ENCODE measurements around the gene COPS9. TPM values are rescaled to one million over a fixed set of nuclear protein-coding genes. Genes with fewer than 3 reads are reported as not detected.

Gene COPS9
- total RNA-seq, 1 donor from 2014 or later, result 98.1 TPM

- no peak for DNase-seq
- ATAC-seq, result no peak
- intact Hi-C loops (cut with DNase I), result no loop called here
- H3K27me3 ChIP-seq, result no peaks in the 10 kb centered on the region
- no peaks in the 10 kb centered on the region for H3K36me3 ChIP-seq
- H3K4me1 ChIP-seq, result no peaks in the 10 kb centered on the region
- no peak for TF ChIP-seq CTCF (IDR thresholded peaks at IDR 0.05)
- H3K27ac ChIP-seq, result no peak overlapping the region
- no peaks in the 10 kb centered on the region for H3K9me3 ChIP-seq
- no peak overlapping the region for H3K4me3 ChIP-seq
Observed at GRCh38 chr2:240142859-240143258, 6.8 kb upstream of the COPS9 start.

GRCh38 chr2:240142256-240142775, 6.2 kb upstream of the COPS9 start:
- no peaks in the 10 kb centered on the region for H3K4me1 ChIP-seq
- H3K9me3 ChIP-seq, result no peaks in the 10 kb centered on the region
- no peak overlapping the region for H3K27ac ChIP-seq
- no peaks in the 10 kb centered on the region for H3K36me3 ChIP-seq
- H3K27me3 ChIP-seq, result no peaks in the 10 kb centered on the region
- intact Hi-C loops (cut with DNase I), result no loop called here
- ATAC-seq, result no peak
- H3K4me3 ChIP-seq, result no peak overlapping the region
- peak; percentile 53 for DNase-seq
- TF ChIP-seq CTCF (IDR thresholded peaks at IDR 0.05), result no peak

GRCh38 chr2:240141736-240142135, 5.6 kb upstream of the COPS9 start:
- intact Hi-C loops (cut with DNase I), result no loop called here
- peak; percentile 44 for DNase-seq
- no peaks in the 10 kb centered on the region for H3K9me3 ChIP-seq

GRCh38 chr2:240140920-240141319, 4.8 kb upstream of the COPS9 start:
- TF ChIP-seq CTCF (IDR thresholded peaks at IDR 0.05), result no peak
- no peaks in the 10 kb centered on the region for H3K4me1 ChIP-seq
- intact Hi-C loops (cut with DNase I), result no loop called here
- no peaks in the 10 kb centered on the region for H3K9me3 ChIP-seq
- H3K4me3 ChIP-seq, result no peak overlapping the region
- no peaks in the 10 kb centered on the region for H3K36me3 ChIP-seq
- H3K27ac ChIP-seq, result no peak overlapping the region
- no peak for DNase-seq
- ATAC-seq, result no peak
- no peaks in the 10 kb centered on the region for H3K27me3 ChIP-seq

More at GRCh38 chr2:240141736-240142135, 5.6 kb upstream of the COPS9 start:
- H3K4me1 ChIP-seq, result no peaks in the 10 kb centered on the region
- no peak for TF ChIP-seq CTCF (IDR thresholded peaks at IDR 0.05)
- no peaks in the 10 kb centered on the region for H3K36me3 ChIP-seq
- H3K4me3 ChIP-seq, result no peak overlapping the region
- no peaks in the 10 kb centered on the region for H3K27me3 ChIP-seq
- H3K27ac ChIP-seq, result no peak overlapping the region
- no peak for ATAC-seq

- TF ChIP-seq CTCF (IDR thresholded peaks at IDR 0.05), result no peak
- DNase-seq (no peak), ATAC-seq (no peak)
- H3K27ac ChIP-seq, result no peak within 1 kb of the TSS
- H3K9me3 ChIP-seq, result no peaks in the 10 kb centered on the region
- intact Hi-C loops (cut with DNase I), result no loop called here
- H3K27me3 ChIP-seq, result no peaks in the 10 kb centered on the region
- no peaks in the 10 kb centered on the region for H3K36me3 ChIP-seq
- peaks cover 1% of the 10 kb centered on the region for H3K4me1 ChIP-seq
- H3K4me3 ChIP-seq, result no peak within 1 kb of the TSS
Observed at GRCh38 chr2:240140511-240140910, 4.4 kb upstream of the COPS9 start, which contains the start of gene OTOS. OTOS (minus strand) TSS chr2:240140658; CDS start chr2:240140326, 332 bp downstream.
